ENCODE measurements around the gene RPA3. TPM values are rescaled to one million over a fixed set of nuclear protein-coding genes. Genes with fewer than 3 reads are reported as not detected.

Gene RPA3
- total and polyA plus RNA-seq, 2 donors (not counting 3 experiments of a cell fraction or from before 2014, with no cell fraction given): 15.6 to 34.4 TPM

GRCh38 chr7:7650682-7651206 is 67.7 kb downstream of the RPA3 start:
- no peaks in the 10 kb centered on the region for H3K4me1 ChIP-seq (ENCODE audit: control insufficient read depth, extremely low read depth, insufficient read depth, low read length)
- BruUV-seq (replicated peaks): no TSS peak
- H3K9ac ChIP-seq (replicated peaks; ENCODE audit: extremely low read depth, insufficient read depth, low read length): no peak overlapping the region
- no peak for DNase-seq (ENCODE audit: low read depth, low spot score)
- H4K20me1 ChIP-seq (replicated peaks; ENCODE audit: control insufficient read depth, extremely low read depth, insufficient read depth, low read length): no peaks in the 10 kb centered on the region
- no peaks in the 10 kb centered on the region for H3K27me3 ChIP-seq (ENCODE audit: control insufficient read depth in 2 of 2, insufficient read depth in 2 of 2, low read length in 2 of 2)
- dilution Hi-C loops (cut with MboI; ENCODE audit: extremely low pct_ligation_motif_present, low sequenced_read_pairs): no loop called here
- CTCF ChIA-PET: no interaction called here
- H3K36me3 ChIP-seq (ENCODE audit: control insufficient read depth in 2 of 2, extremely low read depth in 1 of 2, insufficient read depth in 2 of 2, low read length in 2 of 2): no peaks in the 10 kb centered on the region
- no peaks in the 10 kb centered on the region for H3K9me1 ChIP-seq (replicated peaks; ENCODE audit: control insufficient read depth, extremely low read depth, insufficient read depth, low read length)
- H2AFZ ChIP-seq (ENCODE audit: low read depth, low read length): no peak overlapping the region
- POLR2A ChIA-PET: no interaction called here
- H3K9me3 ChIP-seq (replicated peaks; ENCODE audit: control insufficient read depth, insufficient read depth, low read length): no peaks in the 10 kb centered on the region
- no peak overlapping the region for H3K4me3 ChIP-seq (replicated peaks in 1 of 3; ENCODE audit: insufficient read depth in 1 of 3, low read depth in 1 of 3, low read length in 3 of 3)
- no peak for FAIRE-seq
- H3K27ac ChIP-seq (ENCODE audit: insufficient read depth, low read depth, low read length): no peak overlapping the region
- no peaks in the 10 kb centered on the region for H3K79me2 ChIP-seq (ENCODE audit: control insufficient read depth, insufficient read depth, low read length)
- no peak for TF ChIP-seq JUN (IDR thresholded peaks at IDR 0.05; ENCODE audit: borderline replicate concordance, insufficient read depth, insufficient read length, low read depth)
- no peak for TF ChIP-seq EZH2 (IDR thresholded peaks at IDR 0.05; ENCODE audit: borderline replicate concordance, low read depth, low read length, severe bottlenecking)
- TF ChIP-seq GATA2 (IDR thresholded peaks at IDR 0.05; ENCODE audit: insufficient read depth, insufficient read length, low read depth, low read length): no peak
- TF ChIP-seq POLR2A (IDR thresholded peaks at IDR 0.05; ENCODE audit: low read depth, low read length): no peak
- TF ChIP-seq FOS (IDR thresholded peaks at IDR 0.05; ENCODE audit: borderline replicate concordance, insufficient read depth, low read length): no peak
- no peak for TF ChIP-seq CTCF (IDR thresholded peaks at IDR 0.05; ENCODE audit: extremely low read depth in 1 of 2, insufficient read depth in 1 of 2, low read depth in 1 of 2, low read length in 2 of 2)
- intact Hi-C loops (cut with micrococcal nuclease): no loop called here
- no peak overlapping the region for H3K4me2 ChIP-seq (ENCODE audit: insufficient read depth, low read length)
